ENCODE results near the gene TAS2R16. TPM values are rescaled to one million over a fixed set of nuclear protein-coding genes. Genes with fewer than 3 reads are reported as not detected.
"Not testable (repeated sequence)": the region's sequence is repeated elsewhere in the genome, so short reads cannot be mapped to it uniquely, and the experiment has no call there.

The TAS2R16 gene
- total RNA-seq, 4 donors from 2014 or later, result not detected

- DNase-seq (ENCODE audit: low spot score), result no peak
- no peak for ATAC-seq (ENCODE audit: low FRiP score)
- TF ChIP-seq CTCF (IDR thresholded peaks at IDR 0.05), result no peak
Observed at GRCh38 chr7:122975341-122975740, 20.2 kb downstream of the TAS2R16 start.

GRCh38 chr7:122974229-122974628 is 21.3 kb downstream of the TAS2R16 start:
- DNase-seq (ENCODE audit: low spot score) (no peak), ATAC-seq (ENCODE audit: low FRiP score) (no peak)
- no peak for TF ChIP-seq CTCF (IDR thresholded peaks at IDR 0.05)

- ATAC-seq (ENCODE audit: low FRiP score) (no peak), DNase-seq (ENCODE audit: low spot score) (no peak)
- TF ChIP-seq CTCF (IDR thresholded peaks at IDR 0.05), result no peak
Observed at GRCh38 chr7:122972056-122972455, 23.4 kb downstream of the TAS2R16 start.

- no peak for TF ChIP-seq CTCF (IDR thresholded peaks at IDR 0.05)
- DNase-seq (ENCODE audit: low spot score) (no peak), ATAC-seq (ENCODE audit: low FRiP score) (no peak)
Observed at GRCh38 chr7:122970740-122971725, 24.5 kb downstream of the TAS2R16 start.

- TF ChIP-seq CTCF (IDR thresholded peaks at IDR 0.05), result no peak
- ATAC-seq (ENCODE audit: low FRiP score), result no peak
- DNase-seq (ENCODE audit: low spot score), result no peak
Observed at GRCh38 chr7:122968389-122968788, 27.1 kb downstream of the TAS2R16 start.

- TF ChIP-seq CTCF (IDR thresholded peaks at IDR 0.05), result no peak
- DNase-seq (ENCODE audit: low spot score) (no peak), ATAC-seq (ENCODE audit: low FRiP score) (no peak)
Observed at GRCh38 chr7:122965306-122965705, 30.2 kb downstream of the TAS2R16 start.

GRCh38 chr7:122953678-122954077 is 41.8 kb downstream of the TAS2R16 start:
- DNase-seq (ENCODE audit: low spot score); ATAC-seq (ENCODE audit: low FRiP score): not testable (repeated sequence)

Data from omental fat pad (tissue), 4 donors.